Upper lobe of right lung (tissue), 1 donor: ENCODE measurements around the gene RDH11. TPM values are rescaled to one million over a fixed set of nuclear protein-coding genes. Genes with fewer than 3 reads are reported as not detected.

Experiments used
- ATAC-seq: fragments of 200-7000 bp; cut with Tn5 transposase; one replicate; pipeline ENCODE4 v1.9.1; 2020; ENCODE audit warnings: mild to moderate bottlenecking, moderate library complexity
- DNase-seq: peaks from one replicate; pipeline ENCODE4 v3.0.0-alpha.2; 2020
- H3K27ac ChIP-seq: fragments of 200-600 bp; one replicate; pipeline ENCODE4 v1.8.0; 2022
- H3K27me3 ChIP-seq: fragments of 200-600 bp; one replicate; pipeline ENCODE4 v1.8.0; 2022; ENCODE audit warnings: mild to moderate bottlenecking
- H3K36me3 ChIP-seq: fragments of 200-600 bp; one replicate; pipeline ENCODE4 v1.8.0; 2022
- H3K4me1 ChIP-seq: fragments of 200-600 bp; one replicate; pipeline ENCODE4 v1.8.0; 2022
- H3K4me3 ChIP-seq: fragments of 200-600 bp; one replicate; pipeline ENCODE4 v1.8.0; 2022; ENCODE audit warnings: mild to moderate bottlenecking
- H3K9me3 ChIP-seq: fragments of 200-600 bp; one replicate; pipeline ENCODE4 v1.8.0; 2022
- CTCF ChIP-seq: fragments of 200-600 bp; IDR thresholded peaks from one replicate; pipeline ENCODE4 v1.8.0; 2022; ENCODE audit warnings: antibody characterized with exemption
- intact Hi-C: fragments of 100-400 bp; cut with DNase I; formaldehyde crosslinking; loops from one replicate; pipeline ENCODE4 v1.11.0; 2022
- total RNA-seq: library from RNA; stranded (reverse); fragmentation: NEBNext Ultra II Directional; extraction: Animal tissue kit (Norgen Biotek cat#: 25700); gene quantifications from one replicate; pipeline ENCODE4 v1.2.1, GENCODE V29; 2021
- donor health status: DM: no; HTN: yes; CAD: no; lungs with severe emphysema.

Gene RDH11
- total RNA-seq, 1 donor from 2014 or later, result 58.4 TPM

- H3K27me3 ChIP-seq, result no peaks in the 10 kb centered on the region
- no peaks in the 10 kb centered on the region for H3K36me3 ChIP-seq
- no peaks in the 10 kb centered on the region for H3K4me1 ChIP-seq
- H3K4me3 ChIP-seq, result no peak overlapping the region
- no peak overlapping the region for H3K27ac ChIP-seq
- ATAC-seq, result no peak
- DNase-seq, result no peak
- no peak for TF ChIP-seq CTCF
- H3K9me3 ChIP-seq, result no peaks in the 10 kb centered on the region
- intact Hi-C loops, result no loop called here
Measured at GRCh38 chr14:67698179-67698578, 2.6 kb upstream of the RDH11 start.

GRCh38 chr14:67697006-67697405 is 1.4 kb upstream of the RDH11 start:
- no peaks in the 10 kb centered on the region for H3K27me3 ChIP-seq
- H3K36me3 ChIP-seq, result peaks cover 8% of the 10 kb centered on the region
- ATAC-seq (no peak), DNase-seq (no peak)
- no peak overlapping the region for H3K4me3 ChIP-seq
- intact Hi-C loops, result no loop called here
- H3K9me3 ChIP-seq, result no peaks in the 10 kb centered on the region
- no peak overlapping the region for H3K27ac ChIP-seq
- no peak for TF ChIP-seq CTCF
- H3K4me1 ChIP-seq, result no peaks in the 10 kb centered on the region

GRCh38 chr14:67694791-67695393 is 672 bp downstream of the RDH11 start:
- no peak for TF ChIP-seq CTCF
- DNase-seq (peak; percentile 79), ATAC-seq (peak; percentile 87)
- intact Hi-C loops, result no loop called here
- H3K27ac ChIP-seq, result peak overlapping the region; percentile 75
- no peaks in the 10 kb centered on the region for H3K9me3 ChIP-seq
- H3K27me3 ChIP-seq, result no peaks in the 10 kb centered on the region
- H3K36me3 ChIP-seq, result peaks cover 30% of the 10 kb centered on the region
- no peaks in the 10 kb centered on the region for H3K4me1 ChIP-seq
- H3K4me3 ChIP-seq, result peak overlapping the region; percentile 80

- peaks cover 71% of the 10 kb centered on the region for H3K36me3 ChIP-seq
- H3K9me3 ChIP-seq, result no peaks in the 10 kb centered on the region
- TF ChIP-seq CTCF, result no peak
- DNase-seq, result no peak
- no peak overlapping the region for H3K27ac ChIP-seq
- no peak overlapping the region for H3K4me3 ChIP-seq
- no peaks in the 10 kb centered on the region for H3K4me1 ChIP-seq
- ATAC-seq, result no peak
- intact Hi-C loops, result no loop called here
- H3K27me3 ChIP-seq, result no peaks in the 10 kb centered on the region
Measured at GRCh38 chr14:67690011-67690410, 5.6 kb downstream of the RDH11 start.

GRCh38 chr14:67683842-67684241 is 11.7 kb downstream of the RDH11 start:
- no peak for TF ChIP-seq CTCF
- Histone ChIP-seq H3K4me1 (no peaks in the 10 kb centered on the region), H3K27me3 (no peaks in the 10 kb centered on the region), H3K27ac (no peak overlapping the region), H3K36me3 (peaks cover 58% of the 10 kb centered on the region), H3K4me3 (no peak overlapping the region), H3K9me3 (no peaks in the 10 kb centered on the region)
- intact Hi-C loops, result no loop called here
- DNase-seq, result no peak
- ATAC-seq, result no peak

- intact Hi-C loops, result no loop called here
- TF ChIP-seq CTCF, result no peak
- Histone ChIP-seq H3K36me3 (peaks cover 46% of the 10 kb centered on the region), H3K4me3 (no peak overlapping the region), H3K27ac (no peak overlapping the region), H3K4me1 (no peaks in the 10 kb centered on the region), H3K27me3 (no peaks in the 10 kb centered on the region), H3K9me3 (no peaks in the 10 kb centered on the region)
- DNase-seq (no peak), ATAC-seq (peak; percentile 90)
Measured at GRCh38 chr14:67680941-67681340, 14.6 kb downstream of the RDH11 start.
